C4-2B (cell line): ENCODE data around the gene RAMP1.

Experiments
- ZFX ChIP-seq: fragments of 450-650 bp; IDR thresholded peaks from 2 replicates; pipeline ENCODE4 v1.6.1; 2017
- TF ChIP-seq, protein P1 (sequence below): fragments of 450-650 bp; conservative IDR thresholded peaks from 2 replicates; pipeline ENCODE4 v1.5.1; 2017; ENCODE audit warnings: mild to moderate bottlenecking

DNA sequence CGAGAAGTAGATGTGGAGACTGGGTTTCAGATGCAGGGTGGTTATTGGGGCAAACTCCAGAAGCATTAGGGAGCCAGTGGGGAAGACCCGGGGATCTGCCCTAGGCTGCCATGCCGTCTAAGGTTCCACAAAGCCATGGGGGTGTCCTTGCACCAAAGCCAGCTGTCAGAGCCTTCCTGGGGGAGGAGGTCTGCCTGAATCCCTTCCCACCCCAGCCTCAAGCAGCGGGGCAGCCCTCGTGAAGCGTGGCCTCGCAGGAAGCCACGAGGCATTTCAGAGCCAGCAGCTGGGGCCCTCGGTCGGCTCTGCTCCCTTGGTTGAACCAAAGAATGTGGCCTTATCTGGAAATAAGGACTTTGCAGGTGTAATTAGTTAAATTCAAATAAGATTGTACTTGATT, 56.2 kb downstream of the RAMP1 start:
- TF ChIP-seq, protein P1, sequence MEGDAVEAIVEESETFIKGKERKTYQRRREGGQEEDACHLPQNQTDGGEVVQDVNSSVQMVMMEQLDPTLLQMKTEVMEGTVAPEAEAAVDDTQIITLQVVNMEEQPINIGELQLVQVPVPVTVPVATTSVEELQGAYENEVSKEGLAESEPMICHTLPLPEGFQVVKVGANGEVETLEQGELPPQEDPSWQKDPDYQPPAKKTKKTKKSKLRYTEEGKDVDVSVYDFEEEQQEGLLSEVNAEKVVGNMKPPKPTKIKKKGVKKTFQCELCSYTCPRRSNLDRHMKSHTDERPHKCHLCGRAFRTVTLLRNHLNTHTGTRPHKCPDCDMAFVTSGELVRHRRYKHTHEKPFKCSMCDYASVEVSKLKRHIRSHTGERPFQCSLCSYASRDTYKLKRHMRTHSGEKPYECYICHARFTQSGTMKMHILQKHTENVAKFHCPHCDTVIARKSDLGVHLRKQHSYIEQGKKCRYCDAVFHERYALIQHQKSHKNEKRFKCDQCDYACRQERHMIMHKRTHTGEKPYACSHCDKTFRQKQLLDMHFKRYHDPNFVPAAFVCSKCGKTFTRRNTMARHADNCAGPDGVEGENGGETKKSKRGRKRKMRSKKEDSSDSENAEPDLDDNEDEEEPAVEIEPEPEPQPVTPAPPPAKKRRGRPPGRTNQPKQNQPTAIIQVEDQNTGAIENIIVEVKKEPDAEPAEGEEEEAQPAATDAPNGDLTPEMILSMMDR: no peak
- no peak for TF ChIP-seq ZFX
